Neural cell (in vitro differentiated cells): ENCODE measurements around the gene ANKRD1. TPM values are rescaled to one million over a fixed set of nuclear protein-coding genes. Genes with fewer than 3 reads are reported as not detected.

Source experiments
- H2AFZ ChIP-seq: fragments of 200-600, 300-800 bp; sonication (generic), shearing (Covaris generic); 2 replicates; pipeline ENCODE4 v1.6.0; 2014; ENCODE audit warnings: low read depth, mild to moderate bottlenecking, antibody characterized with exemption, low read length, moderate library complexity
- H3F3A ChIP-seq: fragments of 200-600 bp; shearing (Covaris generic); 2 replicates; pipeline ENCODE4 v1.6.1; 2016; ENCODE audit warnings: mild to moderate bottlenecking, moderate library complexity, mixed read lengths, antibody characterized with exemption, low read length; ENCODE audit not compliant: insufficient read depth, poor library complexity, severe bottlenecking
- H3K27ac ChIP-seq: fragments of 200-600, 300-800 bp; sonication (generic), shearing (Covaris generic); 2 replicates; pipeline ENCODE4 v1.5.1; 2014; ENCODE audit warnings: mild to moderate bottlenecking, low read length, moderate library complexity
- H3K27me3 ChIP-seq: fragments of 300-800, 200-600 bp; sonication (generic), shearing (Covaris generic); 2 replicates; pipeline ENCODE4 v1.6.0; 2014; ENCODE audit warnings: mild to moderate bottlenecking, low read depth, low read length, moderate library complexity; ENCODE audit not compliant: insufficient read depth
- H3K36me3 ChIP-seq: fragments of 300-800, 200-600 bp; sonication (generic), shearing (Covaris generic); 2 replicates; pipeline ENCODE4 v1.5.1; 2014; ENCODE audit warnings: mild to moderate bottlenecking, antibody characterized with exemption, low read length, moderate library complexity; ENCODE audit not compliant: insufficient read depth
- H3K4me2 ChIP-seq: fragments of 300-800, 200-600 bp; sonication (generic), shearing (Covaris generic); 2 replicates; pipeline ENCODE4 v1.6.0; 2014; ENCODE audit warnings: mild to moderate bottlenecking, low read length
- H3K4me3 ChIP-seq: fragments of 300-800, 200-600 bp; sonication (generic), shearing (Covaris generic); 2 replicates; pipeline ENCODE4 v1.5.1; 2014; ENCODE audit warnings: mild to moderate bottlenecking, low read length, moderate library complexity
- H3K79me2 ChIP-seq: fragments of 200-600 bp; shearing (Covaris generic); replicated peaks from 2 replicates; pipeline ENCODE4 v1.6.0; 2014; ENCODE audit warnings: mild to moderate bottlenecking, low read length, moderate library complexity; ENCODE audit not compliant: insufficient read depth
- H3K9ac ChIP-seq: fragments of 300-800, 200-600 bp; sonication (generic), shearing (Covaris generic); 2 replicates; pipeline ENCODE4 v1.6.1; 2016; ENCODE audit warnings: mild to moderate bottlenecking, low read length, mixed read lengths
- H3K9me2 ChIP-seq: fragments of 200-600 bp; shearing (Covaris generic); 2 replicates; pipeline ENCODE4 v1.6.1; 2016; ENCODE audit warnings: mild to moderate bottlenecking, low read length, mixed read lengths; ENCODE audit not compliant: insufficient read depth
- H3K9me3 ChIP-seq: fragments of 200-600, 300-800 bp; sonication (generic), shearing (Covaris generic); 2 replicates; pipeline ENCODE4 v1.6.1; 2016; ENCODE audit warnings: mild to moderate bottlenecking, mixed run types, low read length, moderate library complexity, mixed read lengths
- H4K20me1 ChIP-seq: fragments of 200-600 bp; shearing (Covaris generic); 2 replicates; pipeline ENCODE4 v1.6.1; 2016; ENCODE audit warnings: mild to moderate bottlenecking, mixed run types; ENCODE audit not compliant: insufficient read depth
- EP300 ChIP-seq: fragments of 450-650 bp; conservative IDR thresholded peaks from 2 replicates; pipeline ENCODE4 v1.6.1; 2014; ENCODE audit warnings: antibody characterized with exemption, mild to moderate bottlenecking, moderate library complexity; ENCODE audit not compliant: poor library complexity, severe bottlenecking
- EZH2 ChIP-seq: fragments of 200-600, 300-800 bp; shearing (Covaris generic), sonication (generic); IDR thresholded peaks from 2 replicates; pipeline ENCODE4 v1.6.1; 2014; ENCODE audit warnings: antibody characterized with exemption, low read length, borderline replicate concordance, mild to moderate bottlenecking; ENCODE audit not compliant: insufficient read depth, poor library complexity, severe bottlenecking
- MXI1 ChIP-seq: fragments of 450-650 bp; conservative IDR thresholded peaks from 2 replicates; pipeline ENCODE4 v1.6.1; 2014; ENCODE audit warnings: antibody characterized with exemption, mild to moderate bottlenecking; ENCODE audit not compliant: poor library complexity, severe bottlenecking
- POLR2AphosphoS5 ChIP-seq: IDR thresholded peaks from 2 replicates; pipeline ENCODE4 v1.6.1; 2012
- RAD21 ChIP-seq: fragments of 450-650 bp; conservative IDR thresholded peaks from 2 replicates; pipeline ENCODE4 v1.6.1; 2014; ENCODE audit warnings: antibody characterized with exemption, mild to moderate bottlenecking, moderate library complexity
- SMC3 ChIP-seq: fragments of 450-650 bp; conservative IDR thresholded peaks from 2 replicates; pipeline ENCODE4 v1.6.1; 2014; ENCODE audit warnings: antibody characterized with exemption, mild to moderate bottlenecking, moderate library complexity; ENCODE audit not compliant: poor library complexity
- TAF1 ChIP-seq: IDR thresholded peaks from 2 replicates; pipeline ENCODE4 v1.6.1; 2012; ENCODE audit warnings: low read depth
- polyA plus RNA-seq: library from polyadenylated mRNA; depleted of rRNA; stranded (reverse); fragments of >200 nt; gene quantifications from 2 replicates; pipeline ENCODE4 v1.2.3, GENCODE V29; 2014
- TF ChIP-seq, protein P1 (sequence below): fragments of 450-650 bp; IDR thresholded peaks from 2 replicates; pipeline ENCODE4 v1.5.1; 2014; ENCODE audit warnings: antibody characterized with exemption, mild to moderate bottlenecking, moderate library complexity; ENCODE audit not compliant: poor library complexity, severe bottlenecking
- TF ChIP-seq, protein P2 (sequence below): IDR thresholded peaks from 2 replicates; pipeline ENCODE4 v1.6.1; 2012; ENCODE audit warnings: borderline replicate concordance

ANKRD1 gene
- polyA plus RNA-seq, 1 donor from 2014 or later = not detected

DNA sequence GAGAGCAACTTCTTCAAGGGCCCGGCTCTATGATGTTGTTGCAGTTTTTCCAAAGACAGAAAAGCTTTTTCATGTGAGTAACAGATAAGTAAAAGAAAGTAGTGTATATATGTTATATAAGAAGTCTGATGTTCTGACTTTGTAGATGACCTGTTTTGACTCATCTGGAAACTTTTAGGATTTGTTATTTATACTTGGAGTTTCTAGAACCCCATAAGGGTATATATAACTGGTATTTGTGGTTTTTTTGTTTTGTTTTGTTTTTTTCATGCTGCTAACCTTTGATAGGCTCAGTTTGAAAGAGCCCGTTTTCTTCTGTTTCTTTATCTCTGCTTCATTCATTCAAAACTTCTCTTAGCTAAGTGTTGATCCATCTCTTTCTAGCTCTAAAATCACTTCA, 41.8 kb downstream of the ANKRD1 start:
- no peak overlapping the region for H3K27ac ChIP-seq
- peaks cover 2% of the 10 kb centered on the region for H3K79me2 ChIP-seq
- no peaks in the 10 kb centered on the region for H4K20me1 ChIP-seq
- H3K9ac ChIP-seq = no peak overlapping the region
- no peaks in the 10 kb centered on the region for H3F3A ChIP-seq
- no peak overlapping the region for H3K4me2 ChIP-seq
- no peaks in the 10 kb centered on the region for H3K9me3 ChIP-seq
- H3K27me3 ChIP-seq = no peaks in the 10 kb centered on the region
- no peak for TF ChIP-seq RAD21
- no peak for TF ChIP-seq POLR2AphosphoS5
- TF ChIP-seq, protein P1, sequence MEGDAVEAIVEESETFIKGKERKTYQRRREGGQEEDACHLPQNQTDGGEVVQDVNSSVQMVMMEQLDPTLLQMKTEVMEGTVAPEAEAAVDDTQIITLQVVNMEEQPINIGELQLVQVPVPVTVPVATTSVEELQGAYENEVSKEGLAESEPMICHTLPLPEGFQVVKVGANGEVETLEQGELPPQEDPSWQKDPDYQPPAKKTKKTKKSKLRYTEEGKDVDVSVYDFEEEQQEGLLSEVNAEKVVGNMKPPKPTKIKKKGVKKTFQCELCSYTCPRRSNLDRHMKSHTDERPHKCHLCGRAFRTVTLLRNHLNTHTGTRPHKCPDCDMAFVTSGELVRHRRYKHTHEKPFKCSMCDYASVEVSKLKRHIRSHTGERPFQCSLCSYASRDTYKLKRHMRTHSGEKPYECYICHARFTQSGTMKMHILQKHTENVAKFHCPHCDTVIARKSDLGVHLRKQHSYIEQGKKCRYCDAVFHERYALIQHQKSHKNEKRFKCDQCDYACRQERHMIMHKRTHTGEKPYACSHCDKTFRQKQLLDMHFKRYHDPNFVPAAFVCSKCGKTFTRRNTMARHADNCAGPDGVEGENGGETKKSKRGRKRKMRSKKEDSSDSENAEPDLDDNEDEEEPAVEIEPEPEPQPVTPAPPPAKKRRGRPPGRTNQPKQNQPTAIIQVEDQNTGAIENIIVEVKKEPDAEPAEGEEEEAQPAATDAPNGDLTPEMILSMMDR = no peak
- TF ChIP-seq EZH2 = no peak
- TF ChIP-seq SMC3 = no peak
- TF ChIP-seq MXI1 = no peak
- TF ChIP-seq, protein P2, sequence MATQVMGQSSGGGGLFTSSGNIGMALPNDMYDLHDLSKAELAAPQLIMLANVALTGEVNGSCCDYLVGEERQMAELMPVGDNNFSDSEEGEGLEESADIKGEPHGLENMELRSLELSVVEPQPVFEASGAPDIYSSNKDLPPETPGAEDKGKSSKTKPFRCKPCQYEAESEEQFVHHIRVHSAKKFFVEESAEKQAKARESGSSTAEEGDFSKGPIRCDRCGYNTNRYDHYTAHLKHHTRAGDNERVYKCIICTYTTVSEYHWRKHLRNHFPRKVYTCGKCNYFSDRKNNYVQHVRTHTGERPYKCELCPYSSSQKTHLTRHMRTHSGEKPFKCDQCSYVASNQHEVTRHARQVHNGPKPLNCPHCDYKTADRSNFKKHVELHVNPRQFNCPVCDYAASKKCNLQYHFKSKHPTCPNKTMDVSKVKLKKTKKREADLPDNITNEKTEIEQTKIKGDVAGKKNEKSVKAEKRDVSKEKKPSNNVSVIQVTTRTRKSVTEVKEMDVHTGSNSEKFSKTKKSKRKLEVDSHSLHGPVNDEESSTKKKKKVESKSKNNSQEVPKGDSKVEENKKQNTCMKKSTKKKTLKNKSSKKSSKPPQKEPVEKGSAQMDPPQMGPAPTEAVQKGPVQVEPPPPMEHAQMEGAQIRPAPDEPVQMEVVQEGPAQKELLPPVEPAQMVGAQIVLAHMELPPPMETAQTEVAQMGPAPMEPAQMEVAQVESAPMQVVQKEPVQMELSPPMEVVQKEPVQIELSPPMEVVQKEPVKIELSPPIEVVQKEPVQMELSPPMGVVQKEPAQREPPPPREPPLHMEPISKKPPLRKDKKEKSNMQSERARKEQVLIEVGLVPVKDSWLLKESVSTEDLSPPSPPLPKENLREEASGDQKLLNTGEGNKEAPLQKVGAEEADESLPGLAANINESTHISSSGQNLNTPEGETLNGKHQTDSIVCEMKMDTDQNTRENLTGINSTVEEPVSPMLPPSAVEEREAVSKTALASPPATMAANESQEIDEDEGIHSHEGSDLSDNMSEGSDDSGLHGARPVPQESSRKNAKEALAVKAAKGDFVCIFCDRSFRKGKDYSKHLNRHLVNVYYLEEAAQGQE = no peak
- no peak for TF ChIP-seq TAF1
- no peak for TF ChIP-seq EP300
- H3K9me2 ChIP-seq = no peaks in the 10 kb centered on the region
- H2AFZ ChIP-seq = no peak overlapping the region
- H3K4me3 ChIP-seq = no peak overlapping the region
- peaks cover 8% of the 10 kb centered on the region for H3K36me3 ChIP-seq

DNA sequence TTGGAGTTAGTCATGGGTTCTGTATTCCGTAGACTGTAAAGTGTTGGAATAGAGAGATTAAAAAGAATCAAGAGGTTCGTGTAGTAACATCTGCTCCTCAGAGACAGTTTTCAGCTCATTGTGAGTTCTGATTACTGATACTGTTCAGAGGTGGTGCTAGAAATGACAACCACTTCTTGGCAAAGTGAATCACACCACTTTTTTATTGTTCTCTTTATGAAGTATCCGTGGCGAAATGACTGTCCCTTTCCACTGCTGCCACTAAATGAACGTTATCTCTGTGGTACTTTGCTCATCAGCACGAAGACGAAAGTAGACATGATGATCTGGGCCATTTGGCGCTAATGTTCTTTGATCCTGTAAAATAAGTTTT, 48.3 kb downstream of the ANKRD1 start:
- H3F3A ChIP-seq = no peaks in the 10 kb centered on the region
- no peaks in the 10 kb centered on the region for H4K20me1 ChIP-seq
- peaks cover 23% of the 10 kb centered on the region for H3K79me2 ChIP-seq
- H3K27ac ChIP-seq = no peak overlapping the region
- no peak for TF ChIP-seq SMC3
- TF ChIP-seq, protein P1 = no peak
- TF ChIP-seq, protein P2 = no peak
- TF ChIP-seq POLR2AphosphoS5 = no peak
- TF ChIP-seq EZH2 = no peak
- TF ChIP-seq RAD21 = no peak
- no peak for TF ChIP-seq EP300
- no peak for TF ChIP-seq TAF1
- no peak for TF ChIP-seq MXI1
- H3K9ac ChIP-seq = peak overlapping the region; percentile 74
- H3K9me3 ChIP-seq = no peaks in the 10 kb centered on the region
- no peaks in the 10 kb centered on the region for H3K27me3 ChIP-seq
- peak overlapping the region; percentile 87 for H3K4me3 ChIP-seq
- peak overlapping the region; percentile 89 for H3K4me2 ChIP-seq
- H2AFZ ChIP-seq = no peak overlapping the region
- H3K36me3 ChIP-seq = no peaks in the 10 kb centered on the region
- H3K9me2 ChIP-seq = no peaks in the 10 kb centered on the region
